Esophagus muscularis mucosa (tissue), 4 donors: ENCODE data around the gene SMIM29.

ENCODE experiments used
- CTCF ChIP-seq, 3 experiments: fragments of 200-600 bp in 2 of 3; fragments of 450-650 bp in 1 of 3; sonication (generic) in 2 of 3; IDR thresholded peaks; one replicate each; pipeline ENCODE4 v1.5.1; 2017 to 2019; ENCODE audit warnings: antibody characterized with exemption in 3 of 3, mild to moderate bottlenecking in 2 of 3, moderate library complexity in 1 of 3
- EP300 ChIP-seq: sonication (generic); formaldehyde crosslinking; IDR thresholded peaks from one replicate; pipeline ENCODE4 v1.6.1; 2017; ENCODE audit warnings: antibody characterized with exemption
- POLR2A ChIP-seq: fragments of 450-650 bp; IDR thresholded peaks from one replicate; pipeline ENCODE4 v1.6.1; 2017; ENCODE audit warnings: antibody characterized with exemption, moderate library complexity, mild to moderate bottlenecking, low read depth

GRCh38 chr6:34206726-34207125 is 42.1 kb downstream of the SMIM29 start:
- TF ChIP-seq POLR2A, result no peak
- TF ChIP-seq CTCF (IDR thresholded peaks at IDR 0.05), result no peak
- no peak for TF ChIP-seq EP300
